ENCODE results near the gene SMCO4.
"Not testable (repeated sequence)": the region's sequence is repeated elsewhere in the genome, so short reads cannot be mapped to it uniquely, and the experiment has no call there.

The SMCO4 gene, protein sequence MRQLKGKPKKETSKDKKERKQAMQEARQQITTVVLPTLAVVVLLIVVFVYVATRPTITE

DNA sequence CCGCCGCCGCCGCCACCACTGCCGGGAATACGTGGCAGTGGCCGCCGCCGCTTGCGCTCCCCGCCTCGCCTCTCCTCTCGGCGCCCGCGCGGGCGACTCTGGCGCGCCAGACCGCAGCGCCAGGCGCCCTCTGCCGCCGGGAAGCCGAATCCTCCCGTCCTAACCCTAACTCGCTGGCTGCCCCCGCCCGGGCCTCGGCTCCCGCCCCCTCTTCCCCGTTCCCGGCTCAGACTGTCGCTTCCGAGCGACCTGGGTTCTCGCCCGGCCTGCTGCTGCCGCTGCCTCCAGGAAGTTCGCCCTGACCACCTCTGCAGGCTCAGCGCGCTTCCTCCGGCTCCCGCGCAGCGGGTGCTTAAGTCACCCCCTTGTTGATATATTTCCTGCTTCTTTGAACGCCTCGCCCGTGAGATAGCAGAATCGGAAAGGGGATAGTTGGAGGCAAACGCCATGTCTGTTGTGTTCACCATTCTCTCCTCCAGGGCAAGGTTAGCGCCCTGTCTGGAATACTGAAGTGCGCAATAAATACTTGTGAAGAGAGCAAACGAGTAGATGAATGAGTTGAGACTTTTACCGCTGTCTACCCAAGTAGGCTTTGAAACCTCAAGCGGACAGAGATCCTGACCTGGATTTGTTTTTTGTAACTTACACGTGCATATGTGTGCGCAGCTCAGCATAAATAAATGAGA lies at the start of gene SMCO4:
SMCO4 (minus strand) TSS at position 100 of the 686 bp plus-strand sequence. CDS start 64,202 bp downstream, outside the sequence.
- DNase-seq, result peak; percentile 35

DNA sequence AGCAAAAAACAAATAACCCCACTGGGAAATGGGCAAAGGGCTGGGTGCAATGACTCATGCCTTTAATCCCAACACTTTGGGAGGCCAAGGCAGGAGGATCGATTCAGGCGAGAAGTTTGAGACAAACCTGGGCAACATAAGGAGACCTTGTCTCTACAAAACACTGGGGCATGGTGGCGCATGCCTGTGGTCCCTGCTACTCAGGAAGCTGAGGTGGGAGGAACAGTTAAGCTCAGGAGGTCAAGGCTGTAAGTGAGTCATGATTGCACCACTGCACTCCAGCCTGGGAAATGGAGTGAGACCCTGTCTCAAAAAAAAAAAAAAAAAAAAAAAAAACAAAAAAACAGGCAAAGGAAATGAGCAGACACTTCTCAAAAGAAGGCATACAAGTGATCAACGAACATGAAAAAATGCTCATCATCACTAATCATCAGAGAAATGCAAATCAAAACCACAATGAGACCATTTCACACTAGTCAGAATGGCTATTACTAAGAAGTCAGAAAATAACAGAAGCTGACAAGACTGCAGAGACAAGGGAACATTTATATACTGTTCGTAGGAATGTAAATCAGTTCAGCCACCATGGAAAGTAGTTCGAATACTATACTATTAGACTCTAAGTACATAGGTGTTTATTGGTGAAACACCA lies 48.2 kb upstream of the SMCO4 start:
- peak; percentile 24 for DNase-seq

DNA sequence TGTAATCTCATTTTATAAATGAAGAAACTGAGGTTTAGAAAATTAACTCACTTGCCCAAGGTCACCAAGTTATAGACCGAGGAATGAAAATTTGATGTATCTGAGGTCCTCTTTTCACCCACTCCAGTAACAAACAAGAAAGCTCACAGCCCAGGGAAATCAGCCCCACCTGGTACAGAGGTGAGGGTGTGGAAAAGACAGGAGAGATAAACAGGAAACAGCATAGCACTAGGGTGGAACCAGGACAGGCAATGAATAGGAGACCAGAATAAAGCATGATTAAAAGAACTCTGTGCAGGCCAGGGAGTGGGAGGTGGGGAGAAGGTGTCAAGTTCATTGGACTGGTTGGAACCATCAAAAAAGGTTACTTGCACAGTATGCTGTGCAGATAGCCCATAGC lies 46.2 kb upstream of the SMCO4 start:
- DNase-seq, result no peak

DNA sequence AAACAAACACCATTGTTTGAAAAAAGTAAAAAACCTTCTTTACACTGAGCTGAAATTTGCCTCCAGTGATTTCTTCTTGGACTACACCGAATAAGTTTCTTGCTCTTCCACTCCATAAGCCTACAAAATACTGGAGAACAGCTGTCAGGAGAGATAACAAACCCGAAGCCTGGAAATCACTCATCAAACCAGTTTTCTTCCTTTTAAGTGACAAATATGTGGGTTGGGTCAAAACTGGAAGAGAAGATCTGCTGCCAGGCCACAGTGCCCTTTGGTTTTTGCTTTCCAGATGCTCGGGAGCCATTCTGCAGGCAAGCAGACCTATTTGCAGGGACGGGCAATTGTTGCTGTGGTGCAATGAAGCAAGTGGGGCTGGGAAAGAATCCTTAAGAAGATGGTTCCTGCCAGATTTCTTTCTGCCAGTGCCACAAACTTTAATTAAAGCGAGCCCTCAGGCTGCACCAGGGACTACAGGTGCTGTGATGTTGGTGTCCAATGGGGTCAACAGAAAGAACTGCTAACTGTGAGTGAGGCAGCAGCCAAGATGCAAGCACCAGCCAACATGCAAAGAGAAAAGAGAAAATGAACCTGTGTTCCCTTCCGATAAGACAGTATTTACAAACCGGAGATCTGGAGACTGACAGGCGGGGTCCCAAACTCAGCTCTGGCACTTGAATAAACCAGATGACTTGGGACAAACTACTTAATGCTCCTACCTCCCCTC lies 44.8 kb upstream of the SMCO4 start:
- no peak for DNase-seq

DNA sequence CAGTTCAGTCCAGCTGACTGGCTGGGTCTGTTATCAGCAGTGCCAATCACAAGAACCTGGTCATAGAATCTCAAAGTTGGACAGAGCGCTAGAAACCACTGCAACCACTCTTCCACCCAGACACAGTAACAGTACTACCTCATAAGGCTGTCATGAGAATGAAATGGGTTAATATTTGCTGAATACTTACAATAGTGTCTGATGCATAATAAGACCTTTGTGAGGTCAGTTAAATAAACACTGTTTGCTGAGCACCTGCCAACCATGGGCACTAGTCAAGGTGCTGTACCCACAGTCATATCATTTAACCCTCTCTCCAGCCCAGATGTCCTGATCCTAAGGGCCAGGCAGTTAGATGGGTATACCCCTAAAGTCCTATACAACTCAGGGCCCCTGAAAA lies 44.2 kb upstream of the SMCO4 start:
- not testable (repeated sequence) for DNase-seq

DNA sequence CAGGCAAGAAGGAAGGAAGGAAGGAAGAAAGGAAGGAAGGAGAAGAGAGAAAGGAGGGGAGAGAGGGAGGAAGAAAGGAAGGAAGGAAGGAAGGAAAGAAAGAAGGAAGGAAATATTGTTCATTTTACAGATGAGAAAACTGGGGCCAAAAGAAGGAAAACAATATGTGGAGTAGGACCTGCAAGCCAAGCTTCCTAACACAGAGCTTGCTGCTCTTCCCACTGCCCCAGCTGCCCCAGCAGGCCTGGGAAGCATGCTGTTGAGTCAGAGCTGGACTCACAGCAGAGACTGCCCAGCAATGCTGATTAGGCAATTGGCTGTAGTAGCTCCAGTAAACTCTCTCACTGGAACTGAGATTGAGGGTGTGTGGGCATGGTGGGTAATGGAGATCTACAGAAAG lies 42.6 kb upstream of the SMCO4 start:
- DNase-seq, result peak; percentile 35

DNA sequence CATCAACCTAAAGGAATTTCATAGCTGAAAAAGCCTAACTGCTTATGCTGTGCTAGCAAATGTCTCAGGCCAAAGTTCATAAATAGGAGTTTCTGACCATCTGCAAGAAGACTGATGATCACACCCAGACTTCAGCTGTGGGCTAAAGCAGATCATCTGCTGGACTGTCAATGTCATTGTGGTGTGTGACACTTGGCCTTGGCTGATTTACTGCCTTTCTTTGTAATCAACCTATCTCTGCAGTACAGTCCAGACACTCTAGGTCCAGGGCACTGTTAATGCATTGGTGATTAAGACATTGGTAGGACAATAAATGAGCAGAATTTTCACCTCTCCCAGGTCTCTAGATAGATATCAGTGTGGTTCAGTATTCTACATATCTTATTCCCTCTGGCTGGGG lies 40.3 kb upstream of the SMCO4 start:
- no peak for DNase-seq

DNA sequence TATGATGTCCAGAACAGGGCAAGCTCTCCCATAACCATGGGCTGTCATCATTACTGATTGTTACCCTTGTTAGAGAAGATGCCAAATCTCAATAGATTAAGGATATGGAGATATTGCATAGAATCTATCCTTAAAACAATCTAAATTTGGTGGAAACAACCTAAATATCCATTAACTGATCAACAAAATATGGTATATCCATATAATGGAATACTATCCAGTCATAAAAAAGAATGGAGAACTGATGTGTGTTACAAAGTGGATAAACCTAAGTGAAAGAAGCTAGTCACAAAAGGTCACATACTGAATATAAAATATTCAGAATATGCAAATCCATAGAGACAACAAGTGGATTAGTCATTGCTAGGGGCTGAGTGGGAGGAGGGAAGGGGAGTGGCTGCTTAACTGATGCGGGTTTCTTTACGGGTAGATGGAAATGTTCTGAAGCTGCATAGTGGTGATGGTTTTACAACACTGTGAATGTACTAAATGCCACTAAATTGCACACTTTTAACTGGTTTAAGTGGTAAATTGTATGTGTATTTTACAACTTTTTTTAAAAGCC lies 36.1 kb upstream of the SMCO4 start:
- no peak for DNase-seq

DNA sequence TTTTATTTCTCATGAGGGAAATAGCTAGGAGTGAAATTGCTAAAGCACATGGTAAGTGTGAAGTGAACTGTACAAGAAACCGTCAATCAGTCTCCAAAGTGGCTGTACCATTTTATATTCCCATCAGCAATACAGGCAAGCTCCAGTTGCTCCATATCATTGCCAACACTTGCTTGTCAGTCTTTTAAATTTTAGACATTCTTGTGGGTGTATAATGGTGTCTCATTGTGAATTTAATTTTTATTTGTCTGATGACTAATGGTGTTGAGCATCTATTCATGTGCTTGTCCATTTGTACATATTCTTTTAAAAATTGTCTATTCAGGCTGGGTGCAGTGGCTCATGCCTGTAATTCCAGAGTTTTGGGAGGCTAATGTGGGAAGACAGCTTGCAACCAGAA lies 34.1 kb upstream of the SMCO4 start:
- no peak for DNase-seq

DNA sequence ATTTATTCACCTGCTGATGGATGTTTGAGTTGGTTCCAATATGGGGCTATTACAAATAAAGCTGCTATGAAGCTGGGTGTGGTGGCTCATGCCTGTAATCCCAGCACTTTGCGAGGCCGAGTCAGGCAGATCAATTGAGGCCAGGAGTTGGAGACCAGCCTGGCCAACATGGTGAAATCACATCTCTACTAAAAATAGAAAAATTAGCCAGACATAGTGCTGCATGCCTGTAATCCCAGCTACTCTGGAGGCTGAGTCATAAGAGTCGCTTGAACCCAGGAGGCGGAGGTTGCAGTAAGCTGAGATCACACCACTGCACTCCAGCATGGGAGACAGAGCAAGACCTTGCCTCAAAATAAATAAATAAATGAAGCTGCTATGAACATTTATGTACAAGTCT lies 33.7 kb upstream of the SMCO4 start:
- DNase-seq, result not testable (repeated sequence)

DNA sequence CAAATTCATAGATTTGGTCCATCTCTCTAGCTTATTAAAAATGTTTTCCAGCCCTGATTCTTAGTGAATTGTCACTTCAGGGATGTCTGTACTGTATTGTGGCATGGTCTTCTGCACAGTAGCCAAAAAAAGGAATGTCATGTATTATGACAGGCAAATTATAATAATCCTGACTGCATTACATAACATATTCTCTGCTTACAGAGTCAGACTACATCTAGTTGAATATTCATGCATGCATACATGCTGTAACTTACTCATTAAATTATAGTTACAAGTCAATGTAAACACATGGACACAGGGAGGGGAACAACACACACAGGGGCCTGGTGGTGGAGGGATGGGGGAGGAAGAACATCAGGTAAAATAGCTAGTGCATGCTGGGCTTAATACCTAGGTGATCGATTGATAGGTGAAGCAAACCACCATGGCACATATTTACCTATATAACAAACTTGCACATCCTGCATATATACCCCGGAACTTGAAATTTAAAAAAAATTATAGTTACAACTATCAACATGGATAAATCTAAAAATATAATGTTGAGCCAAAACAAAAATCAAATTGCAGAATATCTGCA lies 31.5 kb upstream of the SMCO4 start:
- no peak for DNase-seq

DNA sequence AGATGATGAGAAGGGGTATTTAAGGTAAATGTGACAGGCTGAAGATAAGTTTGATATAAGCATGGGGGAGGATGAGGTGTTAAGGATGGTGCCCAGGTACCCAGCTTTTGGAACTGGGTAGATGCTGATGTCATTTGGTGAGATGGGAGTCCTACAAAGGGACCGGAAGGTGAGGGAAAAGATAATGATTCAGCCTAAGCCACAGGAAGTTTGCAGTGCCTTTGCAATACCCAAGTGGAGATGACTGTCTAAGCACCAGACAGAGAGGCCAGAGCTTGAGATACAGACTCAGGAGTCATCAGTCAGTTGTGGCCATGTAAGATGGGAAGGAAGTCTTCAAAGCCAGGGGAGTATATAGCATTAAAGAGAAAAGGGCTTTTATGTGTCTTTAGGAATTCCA lies 30.0 kb upstream of the SMCO4 start:
- DNase-seq, result no peak

DNA sequence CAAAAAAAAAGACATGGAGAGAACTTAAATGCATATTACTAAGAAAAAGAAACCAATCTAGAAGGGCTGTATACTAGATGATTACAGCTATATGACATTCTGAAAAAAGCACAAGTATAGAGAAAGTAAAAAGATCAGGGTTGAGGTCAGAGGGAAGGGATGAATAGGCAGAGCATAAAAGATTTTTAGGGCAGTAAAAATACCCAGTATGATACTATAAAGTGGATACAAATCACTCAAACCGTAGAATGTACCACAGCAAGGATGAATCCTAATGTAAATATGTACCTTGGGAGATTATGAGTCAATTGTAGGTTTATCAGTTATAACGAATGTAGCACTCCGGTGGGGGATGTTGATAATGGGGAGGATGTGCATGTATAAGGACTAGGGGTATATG lies 29.4 kb upstream of the SMCO4 start:
- no peak for DNase-seq

DNA sequence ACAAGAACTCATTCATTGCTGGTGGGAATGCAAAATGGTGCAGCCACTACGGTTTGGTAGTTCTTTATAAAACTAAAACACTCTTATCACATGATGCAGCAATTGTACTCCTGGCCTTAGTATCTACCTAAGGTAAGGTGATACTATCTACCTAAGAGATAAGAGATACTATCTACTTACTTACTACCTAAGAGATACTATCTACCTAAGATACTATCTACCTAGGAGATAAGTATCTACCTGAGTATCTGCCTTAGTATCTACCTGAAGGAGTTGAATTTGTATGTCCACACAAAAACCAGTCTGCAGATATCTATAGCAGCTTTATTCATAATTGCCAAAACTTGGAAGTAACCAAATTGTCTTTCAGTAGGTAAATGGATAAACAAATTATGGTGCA lies 29.0 kb upstream of the SMCO4 start:
- DNase-seq, result no peak

DNA sequence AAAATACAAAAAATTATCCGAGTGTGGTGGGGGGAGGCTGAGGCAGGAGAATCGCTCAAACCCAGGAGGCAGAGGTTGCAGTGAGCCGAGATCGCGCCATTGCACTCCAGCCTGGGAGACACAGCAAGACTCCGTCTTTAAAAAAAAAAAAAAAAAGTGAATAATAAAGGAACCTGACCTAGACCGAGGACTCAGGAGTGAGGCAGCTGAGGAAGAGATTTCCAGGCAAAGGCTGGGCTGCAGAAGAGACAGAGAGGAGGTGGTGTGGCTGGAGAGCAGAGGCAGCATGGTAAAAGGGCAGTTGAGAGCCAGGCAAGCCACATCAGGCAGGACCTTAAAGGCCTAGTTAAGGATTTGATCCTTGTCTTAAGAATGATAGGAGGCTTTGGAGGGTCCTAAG lies 28.4 kb upstream of the SMCO4 start:
- no peak for DNase-seq

DNA sequence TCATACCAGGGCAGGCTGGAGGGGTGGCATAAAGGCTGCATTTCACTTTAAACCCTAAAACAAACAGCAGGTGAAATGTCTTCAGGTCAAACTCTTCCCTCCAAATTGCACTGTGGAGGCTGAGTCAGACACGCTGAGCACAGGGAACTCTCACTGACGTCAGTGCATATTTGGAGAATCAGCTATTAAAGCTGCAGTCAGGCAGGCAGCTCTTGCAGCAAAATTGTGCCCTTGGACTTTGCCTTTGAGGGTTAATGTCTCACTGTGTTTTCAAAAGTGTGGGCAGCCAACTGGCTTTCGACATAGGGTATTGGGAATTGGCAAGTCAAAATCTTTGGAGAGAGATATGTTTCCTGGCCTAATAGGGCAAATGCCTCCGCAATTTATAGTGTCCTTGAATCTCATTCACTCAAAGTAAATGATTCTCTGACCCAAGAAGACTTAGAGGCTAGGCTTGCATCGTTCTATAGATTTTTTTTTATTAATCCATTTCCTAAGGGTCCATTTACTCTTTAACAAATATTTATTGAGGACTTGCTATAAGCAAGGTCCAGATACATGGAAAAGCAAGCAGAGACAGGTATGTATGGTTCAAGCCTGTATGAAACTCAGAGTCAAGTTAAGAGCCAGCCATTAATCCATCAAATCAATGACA lies 27.7 kb upstream of the SMCO4 start:
- peak; percentile 22 for DNase-seq

DNA sequence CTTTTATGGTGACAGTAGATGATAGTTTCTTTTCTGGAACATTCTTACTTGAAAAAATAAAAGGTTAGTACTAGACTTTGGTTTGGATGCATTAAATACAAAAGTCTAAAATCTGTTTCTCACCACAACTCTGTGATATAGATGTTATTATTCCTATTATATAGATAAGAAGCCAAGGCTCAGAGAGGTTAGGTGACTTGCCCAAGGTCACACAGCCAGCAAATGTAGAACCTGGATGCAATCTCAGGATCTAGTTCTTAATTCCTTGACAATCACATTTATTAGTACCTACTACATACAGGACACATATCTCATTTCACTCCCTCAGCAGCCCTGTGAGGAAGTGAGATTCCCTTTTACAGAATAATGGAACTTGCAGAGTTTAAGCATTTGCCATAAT lies 26.3 kb upstream of the SMCO4 start:
- DNase-seq, result no peak

DNA sequence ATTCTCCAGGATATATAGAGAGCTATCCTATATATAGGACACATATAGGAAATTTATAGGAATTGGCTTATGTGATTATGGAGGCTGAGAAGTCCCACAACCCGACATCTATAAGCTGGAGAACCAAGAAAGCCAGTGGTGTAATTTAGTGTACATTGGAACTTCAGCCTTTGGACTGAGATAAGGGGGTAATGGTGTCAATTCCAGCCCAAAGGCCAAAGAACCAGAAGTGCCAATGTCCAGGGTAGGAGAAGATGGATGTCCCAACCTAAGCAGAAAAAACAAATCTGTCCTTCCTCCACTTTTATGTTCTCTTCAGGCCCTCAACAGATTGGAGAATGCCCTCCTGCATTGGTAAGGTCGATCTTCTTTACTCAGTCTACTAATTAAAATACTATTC lies 25.5 kb upstream of the SMCO4 start:
- DNase-seq, result no peak

DNA sequence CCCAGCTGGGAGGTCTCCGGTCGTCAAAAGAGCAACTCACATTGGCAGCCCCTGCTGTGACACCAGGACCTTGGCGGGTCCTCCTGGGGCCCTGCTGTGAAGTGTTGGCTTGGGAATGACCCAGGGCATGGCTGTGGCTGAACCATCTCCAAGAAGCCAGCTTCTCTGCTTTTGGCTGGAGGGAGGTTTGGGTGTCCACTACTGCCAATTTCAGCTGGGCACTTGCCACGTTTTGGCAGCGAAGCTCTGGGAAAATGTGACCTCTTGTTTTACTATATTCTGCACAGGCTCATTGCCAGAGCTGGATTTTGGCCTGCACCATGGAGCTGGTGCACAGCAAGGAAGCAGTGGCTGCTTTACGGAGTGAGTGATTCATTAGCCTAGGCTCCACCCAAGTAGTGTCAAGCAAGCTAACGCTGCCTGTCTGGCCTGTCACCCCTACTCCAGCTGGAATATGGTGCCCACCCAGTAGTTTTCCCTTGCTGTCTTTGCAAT lies 24.3 kb upstream of the SMCO4 start:
- no peak for DNase-seq

DNA sequence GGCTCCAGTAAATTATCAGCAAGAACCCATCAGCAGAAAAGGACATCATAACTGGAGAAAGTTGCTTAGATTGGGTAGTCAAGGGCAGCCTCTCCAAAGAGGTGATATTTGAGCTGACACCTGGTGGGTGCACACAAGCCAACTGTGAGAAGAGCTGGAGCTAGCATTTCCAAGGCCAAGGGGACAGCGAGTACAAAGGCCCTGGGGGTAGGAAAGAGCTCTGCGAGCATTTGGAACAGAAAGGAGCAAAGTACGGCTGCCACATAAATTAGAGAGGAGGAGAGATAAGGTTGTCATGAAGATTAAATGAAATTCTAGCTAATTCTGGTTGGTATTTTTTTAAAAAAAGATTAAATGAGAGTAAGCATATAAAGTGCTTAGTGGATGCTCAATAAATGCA lies 21.7 kb upstream of the SMCO4 start:
- DNase-seq, result no peak

DNA sequence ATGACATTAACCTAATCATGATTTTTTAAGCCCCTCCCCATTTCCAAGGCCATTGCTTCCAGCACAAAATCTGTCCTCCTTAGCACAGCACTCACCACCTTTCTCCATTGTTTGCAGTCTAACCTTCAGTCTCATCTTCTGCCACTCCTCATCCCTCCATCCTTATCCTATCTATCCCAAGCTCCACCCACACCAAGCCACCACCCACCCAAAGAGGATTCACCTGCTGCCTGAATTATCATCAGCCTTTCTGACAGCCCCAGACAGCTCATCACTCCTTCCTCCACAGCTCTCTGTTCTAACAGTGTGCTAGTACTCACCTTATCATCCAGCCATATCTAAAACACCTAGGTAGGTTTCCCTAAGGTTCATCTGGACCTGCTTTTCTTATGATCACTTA lies 20.7 kb upstream of the SMCO4 start:
- no peak for DNase-seq

DNA sequence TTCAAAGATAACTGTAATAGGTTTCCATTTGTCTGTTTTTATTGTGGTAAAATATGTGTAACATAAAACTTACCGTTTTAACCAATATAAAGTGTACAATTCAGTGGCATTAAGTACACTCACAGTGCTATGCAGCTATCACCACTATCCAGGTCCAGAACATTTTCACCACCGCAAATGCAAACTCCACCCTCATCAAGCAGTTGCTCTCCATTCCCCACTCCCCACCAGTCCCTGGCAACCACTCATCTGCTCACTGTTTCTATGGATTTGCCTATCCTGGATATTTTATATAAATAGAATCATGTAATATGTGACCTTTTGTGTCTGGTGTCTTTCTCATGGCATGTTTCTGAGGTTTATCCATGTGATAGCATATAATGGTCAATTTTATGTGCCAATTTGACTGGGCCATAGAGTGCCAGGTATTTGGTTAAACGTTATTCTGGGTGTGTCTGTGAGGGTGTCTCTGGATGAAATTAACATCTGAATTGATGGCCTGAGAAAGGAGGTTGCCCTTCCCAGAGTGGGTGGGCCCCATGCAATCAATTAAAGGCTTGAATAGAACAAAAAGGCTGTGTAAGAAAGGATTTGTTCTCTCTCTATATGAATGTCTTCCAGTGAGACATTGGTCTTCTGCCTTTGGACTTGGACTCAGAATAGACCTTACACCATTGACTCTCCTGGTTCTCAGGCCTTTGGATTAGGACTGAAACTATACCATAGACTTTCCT lies 17.2 kb upstream of the SMCO4 start:
- DNase-seq, result no peak

Measured in kidney glomerular epithelial cell (primary cell).